ENCODE results near the gene RALGAPA1.

The RALGAPA1 gene

GRCh38 chr14:35495278-35495677 lies 313.8 kb downstream of the RALGAPA1 start:
- Histone ChIP-seq H3K27ac (ENCODE audit: low read depth, low read length) (no peak overlapping the region), H3K27me3 (ENCODE audit: control insufficient read depth in 1 of 2, insufficient read depth in 2 of 2, low read length in 2 of 2) (no peaks in the 10 kb centered on the region), H3K9ac (ENCODE audit: low read length) (no peak overlapping the region), H3K4me1 (ENCODE audit: insufficient read depth, low read length) (no peaks in the 10 kb centered on the region), H3K36me3 (ENCODE audit: insufficient read depth, low read length) (no peaks in the 10 kb centered on the region), H3K4me3 (ENCODE audit: low read depth in 1 of 2, low read length in 2 of 2) (no peak overlapping the region), H3K9me3 (ENCODE audit: low read length) (no peaks in the 10 kb centered on the region)

- Histone ChIP-seq H3K27ac (ENCODE audit: low read depth, low read length) (no peak overlapping the region), H3K36me3 (ENCODE audit: insufficient read depth, low read length) (no peaks in the 10 kb centered on the region), H3K27me3 (ENCODE audit: control insufficient read depth in 1 of 2, insufficient read depth in 2 of 2, low read length in 2 of 2) (no peaks in the 10 kb centered on the region), H3K4me1 (ENCODE audit: insufficient read depth, low read length) (no peaks in the 10 kb centered on the region), H3K4me3 (ENCODE audit: low read depth in 1 of 2, low read length in 2 of 2) (no peak overlapping the region), H3K9ac (ENCODE audit: low read length) (no peak overlapping the region), H3K9me3 (ENCODE audit: low read length) (no peaks in the 10 kb centered on the region)
Measured at GRCh38 chr14:35492569-35493014, 316.5 kb downstream of the RALGAPA1 start.

Data from muscle layer of colon (tissue), 2 donors.